ENCODE measurements around the gene GRIK3.

DNA sequence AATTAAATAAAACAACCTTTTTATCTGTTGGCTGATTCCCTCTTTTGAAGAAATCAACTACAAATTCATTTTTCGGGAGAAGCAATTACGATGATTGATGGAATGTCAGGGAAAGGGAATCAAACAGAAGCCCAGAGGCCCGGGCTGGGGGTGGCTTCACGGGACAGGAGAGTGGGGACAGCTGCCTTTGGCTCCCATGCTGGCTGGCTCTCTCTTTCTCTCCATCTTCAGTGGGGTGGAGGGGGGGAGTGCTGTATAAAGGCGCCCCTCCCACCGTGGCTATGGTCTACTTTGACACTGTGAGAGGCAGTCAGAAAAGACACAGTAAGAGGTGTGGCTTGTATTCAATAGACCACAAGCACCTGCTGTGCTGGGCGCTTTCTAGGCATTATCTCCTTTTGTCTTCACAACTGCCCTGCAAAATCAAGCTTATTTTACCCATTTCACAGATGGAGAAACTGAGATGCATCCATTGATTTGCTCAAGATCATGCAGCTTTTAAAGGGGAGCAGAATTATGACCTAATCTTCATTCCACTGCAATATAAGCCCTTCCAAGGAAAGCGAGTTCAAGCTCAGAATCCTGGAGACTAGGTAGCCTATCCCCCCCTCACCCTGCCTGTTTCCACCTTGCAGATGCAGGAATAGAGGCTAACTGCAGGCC is 92.9 kb downstream of the GRIK3 start:
- TF ChIP-seq, protein P1, sequence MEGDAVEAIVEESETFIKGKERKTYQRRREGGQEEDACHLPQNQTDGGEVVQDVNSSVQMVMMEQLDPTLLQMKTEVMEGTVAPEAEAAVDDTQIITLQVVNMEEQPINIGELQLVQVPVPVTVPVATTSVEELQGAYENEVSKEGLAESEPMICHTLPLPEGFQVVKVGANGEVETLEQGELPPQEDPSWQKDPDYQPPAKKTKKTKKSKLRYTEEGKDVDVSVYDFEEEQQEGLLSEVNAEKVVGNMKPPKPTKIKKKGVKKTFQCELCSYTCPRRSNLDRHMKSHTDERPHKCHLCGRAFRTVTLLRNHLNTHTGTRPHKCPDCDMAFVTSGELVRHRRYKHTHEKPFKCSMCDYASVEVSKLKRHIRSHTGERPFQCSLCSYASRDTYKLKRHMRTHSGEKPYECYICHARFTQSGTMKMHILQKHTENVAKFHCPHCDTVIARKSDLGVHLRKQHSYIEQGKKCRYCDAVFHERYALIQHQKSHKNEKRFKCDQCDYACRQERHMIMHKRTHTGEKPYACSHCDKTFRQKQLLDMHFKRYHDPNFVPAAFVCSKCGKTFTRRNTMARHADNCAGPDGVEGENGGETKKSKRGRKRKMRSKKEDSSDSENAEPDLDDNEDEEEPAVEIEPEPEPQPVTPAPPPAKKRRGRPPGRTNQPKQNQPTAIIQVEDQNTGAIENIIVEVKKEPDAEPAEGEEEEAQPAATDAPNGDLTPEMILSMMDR (conservative IDR thresholded peaks at IDR 0.05 in 1 of 2, IDR thresholded peaks at IDR 0.05 in 1 of 2; ENCODE audit: extremely low read depth in 1 of 2, insufficient read depth in 1 of 2, low read depth in 1 of 2, low read length in 2 of 2): no peak
- TF ChIP-seq EZH2 (IDR thresholded peaks at IDR 0.05; ENCODE audit: borderline replicate concordance, low read length): no peak
